H9 (cell line): ENCODE results near the gene TOB2. TPM values are rescaled to one million over a fixed set of nuclear protein-coding genes. Genes with fewer than 3 reads are reported as not detected.

Experiments used
- DNase-seq: peaks from one replicate; pipeline ENCODE4 v3.0.0-alpha.2; 2017
- H2AFZ ChIP-seq: one replicate; pipeline ENCODE4 v1.6.1; 2013; ENCODE audit warnings: mild to moderate bottlenecking, low read length, control low read depth, moderate library complexity
- H2AK5ac ChIP-seq: 2 replicates; pipeline ENCODE4 v1.6.1; 2013; ENCODE audit warnings: low read length, control low read depth, mixed read lengths; ENCODE audit not compliant: insufficient read length
- H2BK120ac ChIP-seq: one replicate; pipeline ENCODE4 v1.6.1; 2013; ENCODE audit warnings: low read depth, mild to moderate bottlenecking, low read length, control low read depth, inconsistent platforms; ENCODE audit not compliant: poor library complexity, severe bottlenecking
- H2BK12ac ChIP-seq: 2 replicates; pipeline ENCODE4 v1.6.1; 2013; ENCODE audit warnings: low read length, control low read depth, mixed read lengths, low read depth; ENCODE audit not compliant: insufficient read length
- H2BK15ac ChIP-seq: 2 replicates; pipeline ENCODE4 v1.6.1; 2013; ENCODE audit warnings: low read depth, low read length, control low read depth
- H2BK20ac ChIP-seq: one replicate; pipeline ENCODE4 v1.6.1; 2013; ENCODE audit warnings: low read depth, mild to moderate bottlenecking, low read length, control low read depth, inconsistent platforms; ENCODE audit not compliant: poor library complexity, severe bottlenecking
- H2BK5ac ChIP-seq: 2 replicates; pipeline ENCODE4 v1.6.1; 2013; ENCODE audit warnings: low read length, control low read depth, mixed read lengths; ENCODE audit not compliant: insufficient read length
- H3K14ac ChIP-seq: 2 replicates; pipeline ENCODE4 v1.6.1; 2013; ENCODE audit warnings: low read length, control low read depth; ENCODE audit not compliant: insufficient read depth
- H3K18ac ChIP-seq: 2 replicates; pipeline ENCODE4 v1.6.1; 2013; ENCODE audit warnings: low read depth, mild to moderate bottlenecking, mixed read lengths, low read length, control low read depth; ENCODE audit not compliant: insufficient read length
- H3K23ac ChIP-seq: 2 replicates; pipeline ENCODE4 v1.6.1; 2013; ENCODE audit warnings: low read length, control low read depth, mixed read lengths, low read depth; ENCODE audit not compliant: insufficient read length
- H3K23me2 ChIP-seq: 2 replicates; pipeline ENCODE4 v1.6.1; 2013; ENCODE audit warnings: low read depth, mild to moderate bottlenecking, mixed read lengths, low read length, control low read depth; ENCODE audit not compliant: insufficient read length, poor library complexity, severe bottlenecking
- H3K27ac ChIP-seq: 2 replicates; pipeline ENCODE4 v1.5.1; 2013; ENCODE audit warnings: low read length, control low read depth, mixed read lengths, low read depth; ENCODE audit not compliant: insufficient read length
- H3K27me3 ChIP-seq: 2 replicates; pipeline ENCODE4 v1.6.1; 2013; ENCODE audit warnings: low read length, control low read depth, inconsistent platforms; ENCODE audit not compliant: insufficient read depth
- H3K4ac ChIP-seq: 2 replicates; pipeline ENCODE4 v1.6.1; 2013; ENCODE audit warnings: low read depth, mild to moderate bottlenecking, control low read depth, inconsistent platforms, low read length, moderate library complexity
- H3K4me1 ChIP-seq: 2 replicates; pipeline ENCODE4 v1.6.1; 2013; ENCODE audit warnings: low read length, control low read depth, inconsistent platforms; ENCODE audit not compliant: insufficient read depth
- H3K4me2 ChIP-seq: 2 replicates; pipeline ENCODE4 v1.6.1; 2013; ENCODE audit warnings: low read length, control low read depth, mixed read lengths; ENCODE audit not compliant: insufficient read length, insufficient read depth
- H3K56ac ChIP-seq: 2 replicates; pipeline ENCODE4 v1.6.1; 2013; ENCODE audit warnings: low read depth, mild to moderate bottlenecking, mixed read lengths, low read length, control low read depth; ENCODE audit not compliant: insufficient read length
- H3K79me1 ChIP-seq: 2 replicates; pipeline ENCODE4 v1.6.1; 2013; ENCODE audit warnings: low read depth, mild to moderate bottlenecking, moderate library complexity, low read length, control low read depth, inconsistent platforms; ENCODE audit not compliant: insufficient read depth, poor library complexity, severe bottlenecking
- H3K79me2 ChIP-seq: 2 replicates; pipeline ENCODE4 v1.6.1; 2013; ENCODE audit warnings: low read length, control low read depth, inconsistent platforms; ENCODE audit not compliant: insufficient read depth
- H3K9ac ChIP-seq: 2 replicates; pipeline ENCODE4 v1.6.1; 2013; ENCODE audit warnings: low read length, control low read depth, mixed read lengths; ENCODE audit not compliant: insufficient read length; ENCODE audit errors: extremely low read depth
- H3K9me3 ChIP-seq: one replicate; pipeline ENCODE4 v1.6.1; 2013; ENCODE audit warnings: low read depth, low read length, inconsistent platforms; ENCODE audit not compliant: control insufficient read depth
- H3T11ph ChIP-seq: one replicate; pipeline ENCODE4 v1.6.1; 2013; ENCODE audit warnings: mild to moderate bottlenecking, low read length, control low read depth, inconsistent platforms
- H4K20me1 ChIP-seq: one replicate; pipeline ENCODE4 v1.6.1; 2013; ENCODE audit not compliant: control insufficient read depth, insufficient read length, insufficient read depth
- H4K5ac ChIP-seq: 2 replicates; pipeline ENCODE4 v1.6.1; 2013; ENCODE audit warnings: low read depth, mild to moderate bottlenecking, mixed read lengths, low read length, control low read depth; ENCODE audit not compliant: insufficient read length
- H4K8ac ChIP-seq: replicated peaks from 2 replicates; pipeline ENCODE4 v1.6.1; 2013; ENCODE audit warnings: low read length, control low read depth, mixed read lengths, low read depth; ENCODE audit not compliant: insufficient read length
- H4K91ac ChIP-seq: 2 replicates; pipeline ENCODE4 v1.6.1; 2013; ENCODE audit warnings: low read depth, mild to moderate bottlenecking, moderate library complexity, mixed read lengths, low read length, control low read depth; ENCODE audit not compliant: insufficient read length
- H3K27ac Mint-ChIP-seq, 3 experiments: 2 replicates in 2 of 3; 3 replicates in 1 of 3; pipeline ENCODE4 v1.8.0; 2020 to 2021; ENCODE audit warnings: mixed read lengths in 3 of 3, mild to moderate bottlenecking in 1 of 3, moderate library complexity in 1 of 3
- H3K27me3 Mint-ChIP-seq: 2 replicates; pipeline ENCODE4 v1.8.0; 2021; ENCODE audit warnings: low read depth, mild to moderate bottlenecking, moderate library complexity, mixed read lengths
- H3K36me3 Mint-ChIP-seq, 3 experiments: 2 replicates in 2 of 3; 3 replicates in 1 of 3; pipeline ENCODE4 v1.8.0; 2020 to 2021; ENCODE audit warnings: low read depth in 3 of 3, mixed read lengths in 3 of 3; ENCODE audit not compliant: insufficient read depth in 1 of 3
- H3K4me1 Mint-ChIP-seq, 2 experiments: 2 replicates each; pipeline ENCODE4 v1.8.0; 2020; ENCODE audit warnings: mixed read lengths in 2 of 2
- H3K4me3 Mint-ChIP-seq, 2 experiments: 2 replicates in 1 of 2; 3 replicates in 1 of 2; pipeline ENCODE4 v1.8.0; 2020 to 2021; ENCODE audit warnings: mild to moderate bottlenecking in 2 of 2, mixed read lengths in 2 of 2, moderate library complexity in 1 of 2
- H3K9me3 Mint-ChIP-seq, 2 experiments: 2 replicates in 1 of 2; 3 replicates in 1 of 2; pipeline ENCODE4 v1.8.0; 2020; ENCODE audit warnings: mild to moderate bottlenecking in 2 of 2, mixed read lengths in 2 of 2, moderate library complexity in 1 of 2
- CTCF ChIP-seq: fragments of 200-600 bp; sonication (generic); conservative IDR thresholded peaks from 3 replicates; pipeline ENCODE4 v1.8.0; 2021; ENCODE audit warnings: antibody characterized with exemption, mild to moderate bottlenecking
- WGBS: extraction: QIAGEN DNeasy Blood & Tissue Kit; methylation state at CpG from one replicate; pipeline ENCODE4 v1.1.7; 2013; ENCODE audit warnings: missing lambda C conversion rate, low lambda C conversion rate, mixed read lengths; ENCODE audit not compliant: insufficient read length; ENCODE audit errors: extremely low coverage; 5-methylcytosine and 5-hydroxymethylcytosine counted together
- total RNA-seq: library from RNA; stranded (reverse); gene quantifications from 2 replicates; pipeline ENCODE4 v1.2.1, GENCODE V29; 2021

The TOB2 gene
- total RNA-seq, 1 experiment from 2014 or later, result 75.8 TPM

- H3K9me3 Mint-ChIP-seq, result 0 out of 5 replicates have a peak, but pooled peaks cover 0 to 3% of the 10 kb centered on the region in 2 experiments
- no peak overlapping the region for H3K56ac ChIP-seq
- H3K4me1 Mint-ChIP-seq, result peaks cover 16 to 26% of the 10 kb centered on the region in 2 experiments
- H3K23ac ChIP-seq, result no peak overlapping the region
- no peaks in the 10 kb centered on the region for H4K20me1 ChIP-seq
- H2BK5ac ChIP-seq, result no peak overlapping the region
- no peak overlapping the region for H2BK20ac ChIP-seq
- H2AK5ac ChIP-seq, result no peak overlapping the region
- peaks cover 10% of the 10 kb centered on the region for H3K79me1 ChIP-seq
- H3K4me2 ChIP-seq, result no peak overlapping the region
- peaks cover 2% of the 10 kb centered on the region for H3K4me1 ChIP-seq
- H2BK120ac ChIP-seq, result no peak overlapping the region
- no peak for TF ChIP-seq CTCF
- no peaks in the 10 kb centered on the region for H3K27me3 ChIP-seq
- H4K91ac ChIP-seq, result no peak overlapping the region
- H3K18ac ChIP-seq, result no peak overlapping the region
- peaks cover 28% of the 10 kb centered on the region for H3K79me2 ChIP-seq
- H3K4ac ChIP-seq, result no peak overlapping the region
- peaks cover 3% of the 10 kb centered on the region for H3K23me2 ChIP-seq
- peak overlapping the region; percentile 95 to 96; a peak in 4 of 5 replicates for H3K4me3 Mint-ChIP-seq
- no peak overlapping the region for H3K9ac ChIP-seq
- H2BK15ac ChIP-seq, result no peak overlapping the region
- peaks cover 19 to 26% (median 26%) of the 10 kb centered on the region in 3 experiments for H3K36me3 Mint-ChIP-seq
- no peak for DNase-seq
- H3T11ph ChIP-seq, result no peak overlapping the region
- no peaks in the 10 kb centered on the region for H3K27me3 Mint-ChIP-seq
- H4K5ac ChIP-seq, result no peak overlapping the region
- no peak overlapping the region for H3K27ac Mint-ChIP-seq
- no peak overlapping the region for H3K27ac ChIP-seq
- H2BK12ac ChIP-seq, result no peak overlapping the region
- H4K8ac ChIP-seq, result no peak overlapping the region
- no peak overlapping the region for H2AFZ ChIP-seq
- H3K9me3 ChIP-seq, result no peaks in the 10 kb centered on the region
- no peak overlapping the region for H3K14ac ChIP-seq
- WGBS, result no CpG with 5 or more reads among the region's 2 CpGs
Observed at GRCh38 chr22:41470886-41471285, 24.3 kb upstream of the TOB2 start.
